Suppressor macrophage treated with lipopolysaccharide for 4 hours (primary cell): ENCODE results near the gene ATP8B4.
A peak's percentile ranks its signal among the peaks of the same experiment; 100 is the strongest.

ENCODE experiments used
- DNase-seq: peaks from one replicate; pipeline ENCODE4 v3.0.0-alpha.2; 2020

Gene ATP8B4

GRCh38 chr15:50059883-50060282 lies 59.1 kb downstream of the ATP8B4 start:
- peak; percentile 78 for DNase-seq

GRCh38 chr15:50059203-50059772 lies 59.7 kb downstream of the ATP8B4 start:
- DNase-seq = no peak

GRCh38 chr15:50057905-50058639 lies 61.0 kb downstream of the ATP8B4 start:
- DNase-seq = no peak

- peak; percentile 44 for DNase-seq
Measured at GRCh38 chr15:50057196-50057595, 61.8 kb downstream of the ATP8B4 start.

GRCh38 chr15:50055750-50056157 lies 63.3 kb downstream of the ATP8B4 start:
- DNase-seq = peak; percentile 50

- DNase-seq = peak; percentile 85
Measured at GRCh38 chr15:50055332-50055731, 63.7 kb downstream of the ATP8B4 start.

GRCh38 chr15:50053055-50053856 lies 65.8 kb downstream of the ATP8B4 start:
- DNase-seq = peak; percentile 32

- peak; percentile 71 for DNase-seq
Measured at GRCh38 chr15:50051811-50052419, 67.1 kb downstream of the ATP8B4 start.

GRCh38 chr15:50050986-50051743 lies 67.9 kb downstream of the ATP8B4 start:
- peak; percentile 37 for DNase-seq

- DNase-seq = no peak
Measured at GRCh38 chr15:50049871-50050270, 69.2 kb downstream of the ATP8B4 start.

- DNase-seq = peak; percentile 23
Measured at GRCh38 chr15:50046867-50047266, 72.2 kb downstream of the ATP8B4 start.

- DNase-seq = no peak
Measured at GRCh38 chr15:50046159-50046558, 72.9 kb downstream of the ATP8B4 start.

GRCh38 chr15:50044904-50045303 lies 74.1 kb downstream of the ATP8B4 start:
- no peak for DNase-seq

GRCh38 chr15:50044406-50044805 lies 74.6 kb downstream of the ATP8B4 start:
- no peak for DNase-seq

- DNase-seq = no peak
Measured at GRCh38 chr15:50042775-50043174, 76.3 kb downstream of the ATP8B4 start.

- DNase-seq = no peak
Measured at GRCh38 chr15:50030456-50030855, 88.6 kb downstream of the ATP8B4 start.

GRCh38 chr15:50028326-50028725 lies 90.7 kb downstream of the ATP8B4 start:
- no peak for DNase-seq

GRCh38 chr15:50024281-50024680 lies 94.8 kb downstream of the ATP8B4 start:
- no peak for DNase-seq

- no peak for DNase-seq
Measured at GRCh38 chr15:50018491-50018890, 100.5 kb downstream of the ATP8B4 start.

- no peak for DNase-seq
Measured at GRCh38 chr15:50017522-50017921, 101.5 kb downstream of the ATP8B4 start.

GRCh38 chr15:50016951-50017350 lies 102.1 kb downstream of the ATP8B4 start:
- DNase-seq = no peak

GRCh38 chr15:50012790-50013189 lies 106.2 kb downstream of the ATP8B4 start:
- no peak for DNase-seq

- no peak for DNase-seq
Measured at GRCh38 chr15:50009634-50010033, 109.4 kb downstream of the ATP8B4 start.
